Measurements from ENCODE around the gene ACKR4.

ACKR4 gene

DNA sequence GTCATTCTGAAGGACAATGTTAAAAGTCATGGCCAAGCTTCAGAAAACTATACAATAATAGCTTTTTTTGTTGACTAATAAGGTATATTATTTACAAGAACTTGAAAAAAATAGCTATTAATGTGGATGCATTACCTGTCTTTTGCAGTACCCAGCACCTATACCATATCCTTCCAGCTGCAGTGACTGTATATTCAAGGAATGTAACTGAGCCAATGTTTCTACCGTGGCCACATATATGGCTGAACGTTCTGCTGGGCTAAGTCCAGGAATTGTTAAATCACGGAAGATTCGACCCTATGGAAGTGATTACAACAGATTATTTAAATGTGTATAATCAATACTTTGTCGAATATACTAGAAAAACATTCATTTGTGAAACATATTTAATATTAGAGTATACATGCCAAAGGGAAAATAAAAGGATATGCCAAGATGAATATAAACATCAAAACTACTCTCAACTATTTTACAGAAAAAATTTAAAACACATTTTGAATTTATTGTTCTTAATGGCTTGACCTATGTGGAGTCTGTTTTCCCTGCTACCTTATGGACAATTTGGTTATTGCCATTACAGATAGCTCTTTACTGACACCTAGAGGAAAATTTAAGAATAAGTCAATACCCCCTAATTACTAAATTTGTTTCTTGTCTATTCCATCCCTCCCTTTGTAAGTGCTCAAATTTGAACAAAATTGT is 44.9 kb downstream of the ACKR4 start:
- DNase-seq (ENCODE audit: low spot score) = peak; percentile 40

DNA sequence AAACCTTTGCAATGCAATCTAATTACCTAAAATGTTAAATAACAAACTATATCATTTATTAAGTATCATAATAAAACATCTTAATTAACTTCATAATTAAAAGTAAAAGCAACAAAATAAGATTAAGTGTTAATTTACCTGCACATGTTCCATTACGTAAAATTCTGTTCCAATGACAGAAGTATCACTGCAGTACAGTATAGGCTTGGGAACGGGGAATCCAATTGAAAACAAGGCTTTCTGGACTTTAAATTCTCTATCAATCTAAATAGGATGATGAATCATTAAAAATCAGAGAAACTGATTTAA is 45.4 kb downstream of the ACKR4 start:
- no peak for DNase-seq (ENCODE audit: low spot score)

DNA sequence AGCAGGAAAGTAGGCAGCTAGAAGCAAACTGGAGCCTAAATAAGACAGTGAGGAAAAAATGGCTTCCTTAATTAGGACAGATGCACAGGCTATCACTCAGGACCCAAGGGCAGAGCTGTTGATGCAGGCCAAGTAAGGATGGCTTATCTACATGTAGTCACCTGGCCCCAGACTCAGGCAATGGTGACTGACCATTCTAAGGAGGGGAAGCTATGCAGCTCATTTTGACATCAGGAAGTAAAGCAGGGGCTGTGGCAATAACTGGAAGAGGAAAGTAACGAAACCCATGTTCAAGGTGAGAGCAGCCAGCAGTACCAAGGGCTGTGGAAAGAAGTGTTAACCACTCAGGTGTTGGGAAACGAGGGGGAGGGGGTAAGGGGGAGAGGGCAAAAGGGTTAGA is 46.3 kb downstream of the ACKR4 start:
- DNase-seq (ENCODE audit: low spot score) = no peak

DNA sequence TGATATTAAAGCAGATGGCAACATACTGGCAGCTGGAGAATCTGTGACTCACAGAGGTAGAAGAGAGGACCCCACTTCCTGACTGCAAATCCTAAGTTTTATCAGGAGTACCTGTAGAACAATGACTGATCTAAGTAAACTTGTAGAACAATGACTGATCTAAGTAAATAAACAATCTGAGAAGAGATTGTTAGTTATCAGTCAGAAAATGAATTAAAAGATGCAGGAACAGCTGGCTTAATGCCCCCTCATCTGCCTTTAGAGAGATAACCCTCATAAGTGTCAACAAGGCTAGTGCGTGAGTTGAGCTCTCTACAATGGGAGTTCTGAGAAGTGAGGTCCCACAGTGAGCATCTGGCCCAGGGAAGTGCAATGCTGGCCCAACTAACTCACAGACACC is 48.0 kb downstream of the ACKR4 start:
- no peak for DNase-seq (ENCODE audit: low spot score)

DNA sequence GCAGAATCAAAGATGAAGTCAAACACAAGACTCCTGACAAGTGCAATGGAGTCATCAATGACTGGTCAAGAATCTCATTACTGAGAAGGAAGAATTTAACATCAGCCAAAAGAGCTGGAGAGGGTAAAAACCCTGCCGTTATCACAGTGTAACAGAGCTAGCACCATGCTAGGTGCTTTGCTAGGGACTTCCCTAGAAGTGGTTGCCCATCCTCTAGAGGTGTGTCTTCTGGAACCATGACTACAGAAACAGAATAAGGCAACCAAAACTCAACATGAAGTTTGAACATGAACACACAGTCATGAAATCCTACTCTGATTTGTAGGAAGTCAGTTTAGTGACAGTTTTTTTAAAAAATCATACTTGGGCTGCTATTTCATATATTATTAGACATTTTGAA is 53.1 kb downstream of the ACKR4 start:
- no peak for DNase-seq (ENCODE audit: low spot score)

Data from CD4-positive, alpha-beta T cell treated with Interleukin-2 at 100 ng/mL for 4 hours (primary cell).